K562 (cell line): ENCODE results near the gene TADA2A. TPM values are rescaled to one million over a fixed set of nuclear protein-coding genes. Genes with fewer than 3 reads are reported as not detected.

Experiments used
- ATAC-seq: fragments of 200-7000 bp; cut with Tn5 transposase; 3 replicates; pipeline ENCODE4 v1.9.1; 2020; ENCODE audit warnings: moderate library complexity
- BruUV-seq: library from RNA; stranded (reverse); fragments of 400-500 nt; replicated peaks from 2 replicates; lab custom pipeline; 2021; lab: Mats Ljungman, UMichigan
- CTCF ChIA-PET: fragments of 300-600 bp; formaldehyde crosslinking; extraction: SDS; loops from one replicate; lab custom pipeline; 2021; ENCODE audit warnings: low intra/inter-chr PET ratio; lab: Yijun Ruan, JAX
- POLR2A ChIA-PET: fragments of 300-600, 350-650 bp; sonication (Branson Sonifier 250); formaldehyde crosslinking; extraction: SDS; loops from one replicate; lab custom pipeline; 2021; ENCODE audit warnings: antibody characterized with exemption, inconsistent platforms; lab: Yijun Ruan, JAX
- DNase-seq, 4 experiments: peaks; one replicate each; pipeline versions ENCODE4 v3.0.0 to v3.0.0-alpha.2; 2011 to 2018; ENCODE audit warnings: low spot score in 3 of 4, mixed read lengths in 3 of 4; ENCODE audit errors: extremely low read depth in 1 of 4
- FAIRE-seq: peaks from 2 replicates; lab custom pipeline; 2011; peaks lifted over from hg19 to GRCh38; lab: Jason Lieb, UNC
- H2AFZ ChIP-seq: 2 replicates; pipeline ENCODE4 v1.6.0; 2011; ENCODE audit warnings: low read depth, low read length, control low read depth, inconsistent platforms
- H3K27ac ChIP-seq: fragments of 200-600 bp; 3 replicates; pipeline ENCODE4 v1.8.0; 2011; ENCODE audit warnings: low read depth, mild to moderate bottlenecking, control low read depth, inconsistent platforms, low read length, moderate library complexity, mixed read lengths; ENCODE audit errors: extremely low read depth
- H3K27me3 ChIP-seq, 2 experiments: fragments of 300-600 bp in 1 of 2; 2 replicates in 1 of 2; 3 replicates in 1 of 2; pipeline versions ENCODE4 v1.6.0 to v1.8.0; 2011; ENCODE audit warnings: inconsistent platforms in 2 of 2, low read length in 2 of 2, mild to moderate bottlenecking in 1 of 2, mixed read lengths in 1 of 2, moderate library complexity in 1 of 2; ENCODE audit not compliant: control insufficient read depth in 2 of 2, insufficient read depth in 2 of 2
- H3K36me3 ChIP-seq: fragments of 300-600 bp; 3 replicates; pipeline ENCODE4 v1.8.0; 2011; ENCODE audit warnings: mild to moderate bottlenecking, low read length, inconsistent platforms; ENCODE audit not compliant: control insufficient read depth, insufficient read depth
- H3K4me1 ChIP-seq, 2 experiments: fragments of 200-600 bp in 1 of 2; replicated peaks in 1 of 2; 2 replicates in 1 of 2; 3 replicates in 1 of 2; pipeline versions ENCODE4 v1.5.1 to v1.8.0; 2011; ENCODE audit warnings: inconsistent platforms in 2 of 2, low read length in 2 of 2, mild to moderate bottlenecking in 1 of 2, mixed read lengths in 1 of 2, moderate library complexity in 1 of 2; ENCODE audit not compliant: control insufficient read depth in 2 of 2, insufficient read depth in 2 of 2
- H3K4me2 ChIP-seq: 2 replicates; pipeline ENCODE4 v1.6.1; 2011; ENCODE audit warnings: low read length, control low read depth, inconsistent platforms, mixed read lengths; ENCODE audit not compliant: insufficient read depth
- H3K4me3 ChIP-seq: fragments of 200-600 bp; sonication (generic), shearing (Covaris generic); 2 replicates; pipeline ENCODE4 v1.5.1; 2016; ENCODE audit warnings: control low read depth, inconsistent platforms
- H3K79me2 ChIP-seq: fragments of 200-600 bp; 3 replicates; pipeline ENCODE4 v1.8.0; 2011; ENCODE audit warnings: low read length, inconsistent platforms; ENCODE audit not compliant: control insufficient read depth, insufficient read depth
- H3K9ac ChIP-seq, 2 experiments: 2 replicates each; pipeline versions ENCODE4 v1.6.0 to v1.6.1; 2011; ENCODE audit warnings: low read depth in 2 of 2, low read length in 2 of 2, control low read depth in 1 of 2, inconsistent platforms in 1 of 2, mild to moderate bottlenecking in 1 of 2, mixed read lengths in 1 of 2; ENCODE audit not compliant: insufficient read depth in 1 of 2
- H3K9me1 ChIP-seq: one replicate; pipeline ENCODE4 v1.6.0; 2011; ENCODE audit warnings: inconsistent platforms, mild to moderate bottlenecking, low read length, moderate library complexity; ENCODE audit not compliant: control insufficient read depth, insufficient read depth
- H3K9me3 ChIP-seq: replicated peaks from 2 replicates; pipeline ENCODE4 v1.5.1; 2011; ENCODE audit warnings: low read depth, low read length, inconsistent platforms; ENCODE audit not compliant: control insufficient read depth, insufficient read depth
- H4K20me1 ChIP-seq: replicated peaks from 2 replicates; pipeline ENCODE4 v1.6.1; 2011; ENCODE audit warnings: low read length, inconsistent platforms, mixed read lengths; ENCODE audit not compliant: control insufficient read depth, insufficient read depth
- E2F6 ChIP-seq, 2 experiments: IDR thresholded peaks; 2 replicates each; pipeline ENCODE4 v1.6.1; 2011; ENCODE audit warnings: borderline replicate concordance in 1 of 2, control low read depth in 1 of 2, low read depth in 1 of 2, low read length in 1 of 2, mild to moderate bottlenecking in 1 of 2, mixed read lengths in 1 of 2, moderate library complexity in 1 of 2; ENCODE audit not compliant: insufficient read depth in 1 of 2, insufficient read length in 1 of 2, poor library complexity in 1 of 2, severe bottlenecking in 1 of 2; ENCODE audit errors: extremely low read depth in 1 of 2
- EGR1 ChIP-seq: fragments of 450-650 bp; conservative IDR thresholded peaks from 2 replicates; pipeline ENCODE4 v1.6.1; 2017; ENCODE audit warnings: mild to moderate bottlenecking
- EP400 ChIP-seq: fragments of 450-650 bp; IDR thresholded peaks from 2 replicates; pipeline ENCODE4 v1.6.1; 2017; ENCODE audit warnings: antibody characterized with exemption, mild to moderate bottlenecking, moderate library complexity
- FOSL1 ChIP-seq: fragments of 200-800 bp; sonication (Bioruptor generic); conservative IDR thresholded peaks from 2 replicates; pipeline ENCODE4 v1.6.1; 2016; ENCODE audit warnings: missing genetic modification characterization, missing compliant biosample characterization
- HDAC3 ChIP-seq: fragments of 450-650 bp; IDR thresholded peaks from 2 replicates; pipeline ENCODE4 v1.6.1; 2018; ENCODE audit warnings: borderline replicate concordance, mild to moderate bottlenecking, moderate library complexity; ENCODE audit not compliant: partially characterized antibody
- JUND ChIP-seq, 2 experiments: IDR thresholded peaks; 2 replicates in 1 of 2; 3 replicates in 1 of 2; pipeline ENCODE4 v1.6.1; 2011; ENCODE audit warnings: borderline replicate concordance in 2 of 2, low read depth in 2 of 2, low read length in 2 of 2, improper control_type of control experiment in 1 of 2, missing biosample characterization in 1 of 2, missing genetic modification characterization in 1 of 2, missing genetic modification reagents in 1 of 2
- KDM1A ChIP-seq, 2 experiments: fragments of 450-650 bp; IDR thresholded peaks; 2 replicates each; pipeline ENCODE4 v1.6.1; 2016; ENCODE audit warnings: mild to moderate bottlenecking in 2 of 2
- MAFF ChIP-seq: IDR thresholded peaks from 2 replicates; pipeline ENCODE4 v1.6.1; 2012; ENCODE audit warnings: low read length, improper control_type of control experiment
- MAFG ChIP-seq: fragments of 450-650 bp; conservative IDR thresholded peaks from 2 replicates; pipeline ENCODE4 v1.6.1; 2016; ENCODE audit warnings: missing genetic modification characterization, missing compliant biosample characterization
- MYNN ChIP-seq, 2 experiments: sonication (generic); formaldehyde crosslinking in 1 of 2; IDR thresholded peaks; 2 replicates each; pipeline versions ENCODE4 v1.5.0 to v1.6.1; 2016 to 2020; ENCODE audit warnings: antibody characterized with exemption in 1 of 2, missing genetic modification reagents in 1 of 2
- NCOA6 ChIP-seq: fragments of 450-650 bp; IDR thresholded peaks from 2 replicates; pipeline ENCODE4 v1.6.1; 2017; ENCODE audit warnings: mild to moderate bottlenecking
- NEUROD1 ChIP-seq: fragments of 150-350 bp; IDR thresholded peaks from 2 replicates; pipeline ENCODE4 v1.6.1; 2014; ENCODE audit warnings: borderline replicate concordance, low read length, low read depth; ENCODE audit not compliant: partially characterized antibody
- SIN3A ChIP-seq, 2 experiments: fragments of 150-350 bp in 1 of 2; IDR thresholded peaks; 2 replicates each; pipeline ENCODE4 v1.6.1; 2011 to 2016; ENCODE audit warnings: borderline replicate concordance in 2 of 2, low read depth in 2 of 2, low read length in 2 of 2, mild to moderate bottlenecking in 2 of 2, moderate library complexity in 2 of 2; ENCODE audit not compliant: control insufficient read depth in 1 of 2
- SPI1 ChIP-seq: IDR thresholded peaks from 2 replicates; pipeline ENCODE4 v1.6.1; 2011; ENCODE audit warnings: low read depth, low read length, control low read depth, borderline replicate concordance
- USF1 ChIP-seq: sonication (generic); formaldehyde crosslinking; IDR thresholded peaks from 2 replicates; pipeline ENCODE4 v1.9.0; 2022; ENCODE audit warnings: mild to moderate bottlenecking, missing genetic modification reagents
- ZNF316 ChIP-seq: fragments of 450-650 bp; IDR thresholded peaks from 2 replicates; pipeline ENCODE4 v1.6.1; 2016
- WGBS: fragments of 100-300 bp; shearing (Covaris generic); methylation state at CpG from one replicate; pipeline ENCODE4 v1.1.6; 2016; ENCODE audit warnings: low coverage, mixed read lengths; ENCODE audit not compliant: insufficient coverage; ENCODE audit errors: missing lambda C conversion rate; 5-methylcytosine and 5-hydroxymethylcytosine counted together
- in situ Hi-C: fragments of 300-500 bp; cut with MboI; formaldehyde crosslinking; loops from 4 replicates; pipeline ENCODE4 v1.15.0; 2018; ENCODE audit warnings: inconsistent platforms, mixed read lengths
- intact Hi-C: fragments of 100-400 bp; cut with micrococcal nuclease; formaldehyde crosslinking; loops from 2 replicates; pipeline ENCODE4 v1.14.2; 2022
- polyA plus RNA-seq, 8 experiments: library from polyadenylated mRNA; depleted of rRNA in 4 of 8; stranded (reverse) in 5 of 8; unstranded in 3 of 8; fragments of >200 nt; fragmentation: Nextera tagmentation in 2 of 8; fragmentation: Illumina TruSeq in 1 of 8; extraction: Ambion mirVana in 2 of 8; extraction: Trizol in 1 of 8; gene quantifications; 2 replicates each; pipeline versions ENCODE4 v1.2.1 to v1.2.3, GENCODE V29; 2011 to 2014; ENCODE audit warnings: inconsistent platforms in 1 of 8, missing spikeins in 1 of 8
- total RNA-seq, 7 experiments: library from RNA; depleted of rRNA in 6 of 7; stranded (reverse); fragments of >200 nt in 6 of 7; fragmentation: Illumina TruSeq in 2 of 7; extraction: Trizol in 2 of 7; gene quantifications; 2 replicates each; pipeline versions ENCODE4 v1.2.1 to v1.2.3, GENCODE V29; 2011 to 2021; ENCODE audit warnings: low replicate concordance in 1 of 7

The TADA2A gene
- total and polyA plus RNA-seq, 9 of the 15 experiments (the other 6 are each of a cell fraction or from before 2014, with no cell fraction given): 13.8 to 37.7 (median 25.0) TPM

GRCh38 chr17:37488607-37489196 lies 82.0 kb downstream of the TADA2A start:
- peaks cover 11 to 19% of the 10 kb centered on the region in 2 experiments; a peak in 4 of 5 replicates for H3K4me1 ChIP-seq
- TF ChIP-seq MAFG (tag) (peak; percentile 57), NEUROD1 (peak; percentile 31), USF1 (CRISPR knock-in tag) (peak; percentile 46), E2F6 (IDR thresholded peaks at IDR 0.05; ENCODE audit: borderline replicate concordance in 1 of 2, extremely low read depth in 1 of 2, insufficient read depth in 1 of 2, insufficient read length in 1 of 2, low read depth in 1 of 2, low read length in 1 of 2, poor library complexity in 1 of 2, severe bottlenecking in 1 of 2) (peak; percentile 20 to 64), KDM1A (IDR thresholded peaks at IDR 0.05) (0 out of 4 replicates have a peak, but pooled peaks of 1 of the 2 experiments have one; percentile 3), SPI1 (0 out of 2 replicates have a peak, but pooled peaks have one; percentile 40), FOSL1 (tag) (peak; percentile 28; the same call in 1 of the 2 replicates), EGR1 (peak; percentile 37), MAFF (peak; percentile 77), NCOA6 (0 out of 2 replicates have a peak, but pooled peaks have one; percentile 20), SIN3A (IDR thresholded peaks at IDR 0.05; ENCODE audit: borderline replicate concordance in 2 of 2, control insufficient read depth in 1 of 2, low read depth in 2 of 2, low read length in 2 of 2) (0 out of 4 replicates have a peak, but pooled peaks have one; percentile 10 to 24), EP400 (0 out of 2 replicates have a peak, but pooled peaks have one; percentile 28), MYNN (IDR thresholded peaks at IDR 0.05) (0 out of 2 replicates have a peak, but pooled peaks have one; percentile 22), MYNN (CRISPR knock-in tag; IDR thresholded peaks at IDR 0.05) (no peak), JUND (IDR thresholded peaks at IDR 0.05; ENCODE audit: borderline replicate concordance, low read depth, low read length) (peak; percentile 20; the same call in 1 of the 2 replicates), JUND (tag; IDR thresholded peaks at IDR 0.05; ENCODE audit: borderline replicate concordance, low read depth, low read length) (no peak), ZNF316 (peak; percentile 97), HDAC3 (peak; percentile 24)

More at GRCh38 chr17:37488607-37489196, 82.0 kb downstream of the TADA2A start:
- H3K27ac ChIP-seq: peak overlapping the region; percentile 72
- no peaks in the 10 kb centered on the region for H3K9me1 ChIP-seq
- peaks cover 37% of the 10 kb centered on the region for H3K79me2 ChIP-seq
- H3K27me3 ChIP-seq: no peaks in the 10 kb centered on the region
- WGBS: under 1% methylated on average over 25 of the region's 25 CpGs
- H3K9ac ChIP-seq: peak overlapping the region; percentile 76 to 96
- intact Hi-C loops (loop anchor here (5.0 kb wide), 1 partner anchor 81 kb away; the partner anchor contains the start of genes ACACA and TADA2A), in situ Hi-C loops (no loop called here)
- no peaks in the 10 kb centered on the region for H3K36me3 ChIP-seq
- no peaks in the 10 kb centered on the region for H4K20me1 ChIP-seq
- DNase-seq: peak; percentile 43 to 76 (median 48)
- H3K9me3 ChIP-seq: no peaks in the 10 kb centered on the region
- H3K4me3 ChIP-seq: peak overlapping the region; percentile 72
- peak; percentile 22 for ATAC-seq
- ChIA-PET CTCF (no interaction called here), POLR2A (interaction anchor here (1.0 to 1.4 kb wide), 5 partner anchors 9 to 59 kb away, joined by 3 to 6 read pairs (median 4); no protein-coding TSS in a partner anchor)
- peak overlapping the region; percentile 89 for H3K4me2 ChIP-seq
- no peak for FAIRE-seq
- no TSS peak for BruUV-seq
- peak overlapping the region; percentile 95 for H2AFZ ChIP-seq
